Measurements from ENCODE around the gene SMYD3.

Gene SMYD3

DNA sequence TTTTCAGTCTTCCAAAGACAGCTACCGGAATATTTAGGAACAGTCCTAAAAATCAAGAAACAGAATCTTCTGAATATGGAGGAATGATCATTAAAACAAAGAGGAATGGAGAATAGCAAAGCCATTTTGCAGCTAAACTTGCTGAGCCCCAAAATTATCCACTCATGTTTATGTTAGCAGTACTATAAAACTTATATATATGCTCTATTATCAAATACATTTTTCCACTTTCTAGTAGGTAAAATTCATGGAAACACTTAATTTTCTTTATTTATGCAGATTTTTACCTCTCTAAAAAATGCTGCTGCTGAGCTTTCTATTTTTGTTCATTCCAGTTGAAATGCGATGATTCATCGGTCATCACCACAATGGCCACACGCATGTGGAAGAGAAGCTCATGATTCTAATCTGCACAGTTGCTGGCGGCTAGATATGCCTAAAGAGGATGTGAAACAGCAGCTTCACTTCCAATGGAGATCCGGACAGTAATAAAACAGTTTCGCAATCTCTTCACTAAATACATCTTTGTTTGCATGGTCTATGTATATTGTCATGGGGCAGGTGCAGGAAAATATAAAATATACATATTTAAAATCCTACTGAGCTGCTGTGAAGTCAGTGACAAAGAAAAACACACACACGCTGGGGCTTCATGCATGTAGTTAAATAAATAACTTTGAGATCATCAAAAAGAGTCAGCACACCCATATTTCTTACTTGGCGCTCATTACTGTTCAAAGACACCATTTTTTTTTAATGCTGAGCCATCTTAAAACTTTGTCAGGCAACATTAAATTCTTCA lies 292.2 kb downstream of the SMYD3 start:
- TF ChIP-seq, protein P1, sequence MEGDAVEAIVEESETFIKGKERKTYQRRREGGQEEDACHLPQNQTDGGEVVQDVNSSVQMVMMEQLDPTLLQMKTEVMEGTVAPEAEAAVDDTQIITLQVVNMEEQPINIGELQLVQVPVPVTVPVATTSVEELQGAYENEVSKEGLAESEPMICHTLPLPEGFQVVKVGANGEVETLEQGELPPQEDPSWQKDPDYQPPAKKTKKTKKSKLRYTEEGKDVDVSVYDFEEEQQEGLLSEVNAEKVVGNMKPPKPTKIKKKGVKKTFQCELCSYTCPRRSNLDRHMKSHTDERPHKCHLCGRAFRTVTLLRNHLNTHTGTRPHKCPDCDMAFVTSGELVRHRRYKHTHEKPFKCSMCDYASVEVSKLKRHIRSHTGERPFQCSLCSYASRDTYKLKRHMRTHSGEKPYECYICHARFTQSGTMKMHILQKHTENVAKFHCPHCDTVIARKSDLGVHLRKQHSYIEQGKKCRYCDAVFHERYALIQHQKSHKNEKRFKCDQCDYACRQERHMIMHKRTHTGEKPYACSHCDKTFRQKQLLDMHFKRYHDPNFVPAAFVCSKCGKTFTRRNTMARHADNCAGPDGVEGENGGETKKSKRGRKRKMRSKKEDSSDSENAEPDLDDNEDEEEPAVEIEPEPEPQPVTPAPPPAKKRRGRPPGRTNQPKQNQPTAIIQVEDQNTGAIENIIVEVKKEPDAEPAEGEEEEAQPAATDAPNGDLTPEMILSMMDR (IDR thresholded peaks at IDR 0.05; ENCODE audit: insufficient read depth, low read depth, low read length, missing control alignments) = no peak
- peak; percentile 78 for DNase-seq (ENCODE audit: low read depth)
- no peak overlapping the region for H3K4me3 ChIP-seq (ENCODE audit: low read depth, low read length)

DNA sequence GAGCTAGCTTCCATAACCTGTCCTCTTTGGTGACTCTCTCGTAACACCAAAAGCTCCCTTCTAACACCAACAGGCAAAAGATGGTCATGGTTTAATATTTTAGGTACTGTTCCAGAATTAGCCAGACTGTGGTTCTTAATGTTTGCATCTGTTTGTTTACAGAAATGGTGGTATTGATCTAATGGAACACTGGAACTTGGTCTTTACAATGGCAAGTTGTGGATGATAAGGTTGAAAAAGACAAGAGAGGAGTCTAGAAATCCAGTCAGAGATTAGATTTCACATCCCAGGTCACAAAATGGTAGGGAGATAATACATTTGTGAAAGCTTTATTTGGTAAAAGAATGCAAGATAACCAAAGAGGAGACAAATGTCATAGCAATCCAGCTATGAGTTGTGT lies 293.1 kb downstream of the SMYD3 start:
- TF ChIP-seq, protein P1 (IDR thresholded peaks at IDR 0.05; ENCODE audit: insufficient read depth, low read depth, low read length, missing control alignments) = no peak
- no peak for DNase-seq (ENCODE audit: low read depth)

DNA sequence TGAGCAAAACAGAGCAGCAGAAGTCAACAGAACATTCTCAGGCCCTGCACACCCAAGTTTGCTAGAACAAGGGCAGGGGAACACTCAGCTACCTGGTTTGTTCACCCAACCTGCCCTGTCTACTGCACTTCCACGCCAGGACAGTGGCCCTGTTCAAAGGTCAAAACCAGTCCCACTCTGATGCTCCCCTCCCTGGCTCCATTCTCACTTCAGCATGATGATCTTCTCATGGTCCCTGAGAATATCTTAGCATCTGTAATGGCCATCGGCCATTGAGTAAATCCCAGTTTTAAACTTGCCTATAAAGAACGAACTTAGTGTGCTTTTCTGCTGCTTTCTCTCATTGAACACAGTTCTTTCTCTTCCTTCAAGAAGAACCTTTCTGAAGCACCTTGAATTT lies 293.6 kb downstream of the SMYD3 start:
- DNase-seq (ENCODE audit: low read depth) = no peak
- TF ChIP-seq, protein P1 (IDR thresholded peaks at IDR 0.05; ENCODE audit: insufficient read depth, low read depth, low read length, missing control alignments) = no peak
- H3K4me3 ChIP-seq (ENCODE audit: low read depth, low read length) = no peak overlapping the region

More for the DNA sequence above, 293.1 kb downstream of the SMYD3 start:
- H3K4me3 ChIP-seq (ENCODE audit: low read depth, low read length) = no peak overlapping the region

DNA sequence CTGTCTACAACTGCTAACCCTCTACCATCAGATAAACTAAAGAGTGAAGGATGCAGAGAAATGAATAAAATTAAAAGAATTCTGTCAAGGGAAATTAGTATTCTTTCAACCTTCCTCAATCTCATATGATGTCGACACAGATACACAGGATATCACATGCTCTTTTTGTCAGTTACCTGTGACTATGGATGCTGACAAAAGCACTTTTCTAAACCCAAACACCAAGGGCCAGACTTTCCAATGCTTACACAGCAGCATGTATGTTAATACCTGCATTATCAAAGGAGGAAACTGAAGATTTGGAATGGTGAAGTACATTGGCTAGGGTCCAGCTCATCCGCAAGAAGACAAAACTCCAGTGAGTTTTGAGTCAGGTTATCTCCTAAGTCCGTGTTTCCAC lies 294.0 kb downstream of the SMYD3 start:
- TF ChIP-seq, protein P1 (IDR thresholded peaks at IDR 0.05; ENCODE audit: insufficient read depth, low read depth, low read length, missing control alignments) = no peak
- H3K4me3 ChIP-seq (ENCODE audit: low read depth, low read length) = no peak overlapping the region
- no peak for DNase-seq (ENCODE audit: low read depth)

DNA sequence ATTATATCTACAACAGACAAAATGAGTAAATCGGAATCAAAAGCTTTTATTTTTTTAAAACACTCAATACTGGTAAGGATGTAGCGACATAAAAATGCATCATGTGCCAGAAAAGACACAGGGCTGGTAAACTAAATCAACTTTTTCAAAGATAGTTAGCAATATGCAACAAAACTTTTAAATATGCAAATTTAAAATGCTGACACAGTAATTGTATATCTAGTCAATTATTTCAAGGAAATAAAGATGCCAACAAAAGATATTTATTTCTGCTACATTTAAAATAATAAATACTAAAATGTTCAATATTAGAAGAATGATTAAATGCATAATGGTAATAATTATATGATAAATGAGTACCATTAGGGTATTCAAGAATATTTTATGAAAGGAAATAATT lies 295.1 kb downstream of the SMYD3 start:
- DNase-seq (ENCODE audit: low read depth) = no peak
- no peak overlapping the region for H3K4me3 ChIP-seq (ENCODE audit: low read depth, low read length)
- TF ChIP-seq, protein P1 (IDR thresholded peaks at IDR 0.05; ENCODE audit: insufficient read depth, low read depth, low read length, missing control alignments) = no peak

DNA sequence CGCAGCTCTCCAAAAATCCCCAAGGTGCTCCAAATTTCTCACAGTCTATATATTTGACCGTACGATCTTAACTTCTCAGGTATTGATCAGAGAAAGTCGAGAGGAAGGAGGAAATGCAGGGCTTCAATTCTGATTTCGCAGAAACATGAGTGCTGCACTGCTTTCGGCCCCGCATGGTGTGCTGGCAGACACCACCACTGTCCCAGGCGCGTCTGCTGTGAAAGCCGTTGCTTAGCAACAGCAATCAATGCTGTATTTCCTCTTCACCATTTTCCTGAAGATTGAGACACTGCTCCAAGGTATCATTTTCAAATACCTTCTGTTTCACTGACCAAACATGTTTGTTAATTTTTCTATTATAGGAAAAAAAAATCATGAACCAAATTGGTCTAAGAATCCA lies 296.3 kb downstream of the SMYD3 start:
- no peak for DNase-seq (ENCODE audit: low read depth)
- TF ChIP-seq, protein P1 (IDR thresholded peaks at IDR 0.05; ENCODE audit: insufficient read depth, low read depth, low read length, missing control alignments) = no peak
- H3K4me3 ChIP-seq (ENCODE audit: low read depth, low read length) = no peak overlapping the region

DNA sequence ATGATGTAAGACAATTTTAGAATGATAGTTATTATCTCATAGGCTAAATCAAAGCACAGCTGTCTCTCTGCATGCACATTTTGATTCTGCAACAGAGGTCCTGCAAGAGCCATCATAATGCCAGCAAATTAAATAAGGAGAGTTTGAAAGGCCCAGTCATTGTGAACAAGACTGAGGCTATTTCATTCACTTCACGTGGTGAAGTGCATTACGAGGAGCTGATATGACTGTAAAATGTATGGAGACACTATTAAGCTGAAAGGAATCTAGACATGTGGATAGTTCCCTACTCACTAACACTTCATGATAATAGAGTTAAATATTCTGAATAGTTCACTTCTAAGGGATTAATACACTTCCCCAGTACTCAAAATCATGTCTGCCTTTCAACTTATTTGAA lies 299.0 kb downstream of the SMYD3 start:
- TF ChIP-seq, protein P1 (IDR thresholded peaks at IDR 0.05; ENCODE audit: insufficient read depth, low read depth, low read length, missing control alignments) = no peak
- no peak overlapping the region for H3K4me3 ChIP-seq (ENCODE audit: low read depth, low read length)
- no peak for DNase-seq (ENCODE audit: low read depth)
